Globus pallidus (tissue), 1 donor: ENCODE measurements around the gene RFX1.

Experiments used
- DNase-seq: peaks from one replicate; pipeline ENCODE4 v3.0.0-alpha.2; 2015; ENCODE audit warnings: low spot score

RFX1 gene

DNA sequence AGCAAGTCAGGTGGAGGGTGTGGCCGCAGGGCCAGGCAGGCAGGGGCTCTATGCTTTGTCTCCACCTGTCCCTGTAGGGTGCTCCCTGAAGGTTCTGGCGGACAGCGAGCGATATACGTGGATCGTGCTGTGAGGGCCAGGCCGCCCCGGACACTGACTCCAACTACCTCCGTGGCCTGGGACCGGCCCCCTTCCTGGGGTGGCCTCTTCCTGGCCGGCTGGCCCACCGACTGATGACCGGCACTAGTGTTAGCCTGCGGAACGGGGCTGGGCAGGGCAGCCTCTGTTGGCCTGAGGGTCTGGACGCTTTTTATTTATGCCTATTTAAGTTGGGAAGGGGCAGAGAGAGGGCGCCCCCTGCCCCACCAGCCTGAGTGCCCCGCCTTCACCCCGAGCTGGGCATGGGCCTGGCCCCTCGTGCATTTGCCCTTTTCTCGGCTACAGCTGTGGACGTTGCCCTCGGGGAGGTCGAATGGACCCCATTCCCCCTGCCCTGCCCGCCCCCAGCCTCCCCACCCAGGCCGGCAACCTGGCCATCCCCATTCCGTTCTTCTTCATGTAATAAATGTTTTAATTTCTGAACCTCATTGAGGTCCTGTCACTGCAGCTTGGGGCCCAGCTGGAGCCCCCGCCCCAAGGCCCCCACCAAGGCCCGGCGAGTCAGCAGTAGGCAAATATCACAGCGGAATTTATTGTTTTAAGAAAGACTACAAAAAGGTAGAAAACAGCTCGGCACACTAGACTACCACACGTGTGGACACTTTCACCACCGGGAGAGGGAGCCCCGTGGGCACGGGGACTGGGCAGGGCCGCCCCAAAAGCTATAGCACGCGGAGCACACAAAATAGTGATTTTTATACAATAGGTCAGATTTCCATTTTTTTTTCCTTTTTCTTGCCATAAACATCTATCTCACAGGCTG, 45.0 kb downstream of the RFX1 start:
- DNase-seq: no peak

DNA sequence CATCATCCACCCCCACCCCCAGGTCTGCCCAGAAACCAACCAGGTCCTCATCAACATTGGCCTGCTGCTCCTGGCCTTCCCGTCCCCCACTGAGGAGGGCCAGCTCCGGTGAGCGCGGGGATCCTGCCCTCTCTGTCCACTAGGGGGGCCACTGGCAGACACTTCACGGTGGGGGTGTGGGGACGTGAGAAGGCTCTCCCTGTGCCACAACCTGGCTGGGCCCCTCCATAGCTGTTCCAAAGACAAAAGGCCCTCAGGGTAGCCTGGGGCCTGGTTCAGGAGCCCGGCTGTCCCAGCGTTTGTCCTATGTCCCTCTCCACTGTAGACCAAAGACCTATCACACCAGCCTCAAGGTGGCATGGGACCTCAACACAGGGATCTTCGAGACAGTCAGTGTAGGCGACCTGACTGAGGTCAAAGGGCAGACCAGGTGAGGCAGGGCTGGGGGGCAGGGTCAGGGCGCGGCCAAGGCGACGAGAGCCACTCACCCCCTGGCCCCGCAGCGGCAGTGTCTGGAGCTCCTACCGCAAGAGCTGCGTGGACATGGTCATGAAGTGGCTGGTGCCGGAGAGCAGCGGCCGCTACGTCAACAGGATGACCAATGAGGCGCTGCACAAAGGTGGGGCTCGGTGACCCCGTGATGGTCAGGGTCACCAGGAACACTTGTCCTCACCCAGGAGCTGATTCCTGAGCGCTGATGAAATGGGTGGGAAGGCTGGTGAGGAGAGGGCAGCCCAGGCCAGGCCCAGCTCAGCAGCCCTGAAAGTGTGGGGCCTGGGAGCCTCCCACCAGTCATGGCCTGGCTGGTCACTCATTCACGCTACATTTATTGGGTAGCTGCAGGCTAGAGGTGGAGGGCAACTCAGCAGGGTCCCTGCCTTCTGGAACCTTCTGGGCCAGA, 45.9 kb downstream of the RFX1 start:
- DNase-seq: no peak

DNA sequence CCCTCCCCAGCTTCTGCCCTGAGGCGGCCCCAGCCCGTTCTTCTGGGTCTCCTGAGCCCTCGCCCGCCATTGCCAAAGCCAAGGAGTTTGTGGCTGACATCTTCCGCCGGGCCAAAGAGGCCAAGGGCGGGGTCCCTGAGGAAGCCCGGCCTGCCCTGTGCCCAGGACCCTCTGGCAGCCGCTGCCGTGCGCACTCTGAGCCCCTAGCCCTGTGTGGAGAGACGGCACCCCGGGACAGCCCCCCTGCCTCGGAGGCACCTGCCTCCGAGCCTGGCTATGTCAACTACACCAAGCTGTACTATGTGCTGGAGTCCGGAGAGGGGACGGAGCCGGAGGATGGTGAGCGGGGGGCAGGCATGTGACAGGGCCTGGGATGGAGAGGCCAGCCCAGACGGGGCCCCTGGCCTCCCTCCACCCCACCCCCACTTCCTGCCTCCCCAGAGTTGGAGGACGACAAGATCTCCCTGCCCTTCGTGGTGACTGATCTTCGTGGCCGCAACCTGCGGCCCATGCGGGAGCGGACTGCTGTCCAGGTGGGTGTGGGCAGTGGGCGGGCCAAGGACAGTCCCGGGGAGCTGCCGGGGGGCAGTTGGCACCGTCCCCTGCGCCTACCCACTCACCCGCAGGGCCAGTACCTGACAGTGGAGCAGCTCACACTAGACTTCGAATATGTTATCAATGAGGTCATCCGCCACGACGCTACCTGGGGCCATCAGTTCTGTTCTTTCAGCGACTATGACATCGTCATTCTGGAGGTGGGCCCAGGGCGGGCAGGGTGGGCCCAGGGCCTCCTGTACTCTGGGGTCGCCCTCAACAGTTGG, 46.8 kb downstream of the RFX1 start:
- no peak for DNase-seq

DNA sequence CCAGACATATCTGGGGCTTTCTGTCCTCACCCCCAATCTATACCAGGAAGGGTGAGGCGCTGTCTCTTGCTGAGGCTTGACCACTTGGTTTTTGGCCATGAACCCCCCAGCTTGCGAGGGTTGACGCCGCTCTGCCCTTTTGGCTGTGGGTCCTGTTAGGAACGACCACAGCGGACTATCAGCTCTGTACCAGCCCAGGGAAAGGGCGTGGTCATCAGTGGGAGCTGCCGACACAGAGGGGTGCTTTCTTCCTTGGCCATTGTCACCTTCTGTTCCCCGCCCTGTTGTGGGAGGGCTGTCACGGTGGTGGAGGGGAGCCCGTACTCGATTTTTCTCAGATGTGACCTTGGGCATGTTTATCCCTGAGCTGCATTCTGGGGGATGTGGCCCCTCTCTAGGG, 48.1 kb downstream of the RFX1 start:
- DNase-seq: no peak

DNA sequence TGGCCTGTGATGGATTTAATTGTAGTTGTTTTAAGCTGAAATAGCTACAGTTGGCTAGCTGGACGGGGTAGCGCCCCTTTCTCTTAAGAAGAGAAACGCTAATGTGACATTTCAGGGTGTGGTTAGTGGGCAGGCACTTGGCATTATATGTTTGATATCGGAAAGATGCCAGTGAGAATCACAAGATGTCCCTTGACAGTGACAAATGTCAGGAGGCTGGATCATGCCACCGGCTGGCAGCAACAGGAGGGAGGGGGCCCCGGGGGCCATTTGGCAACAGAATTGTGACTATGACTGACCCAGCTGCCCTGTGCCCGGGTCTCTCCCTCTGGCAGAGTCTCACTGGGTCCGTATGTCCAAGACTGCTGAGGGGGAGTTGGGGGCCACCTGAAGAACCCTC, 49.1 kb downstream of the RFX1 start:
- DNase-seq: no peak

DNA sequence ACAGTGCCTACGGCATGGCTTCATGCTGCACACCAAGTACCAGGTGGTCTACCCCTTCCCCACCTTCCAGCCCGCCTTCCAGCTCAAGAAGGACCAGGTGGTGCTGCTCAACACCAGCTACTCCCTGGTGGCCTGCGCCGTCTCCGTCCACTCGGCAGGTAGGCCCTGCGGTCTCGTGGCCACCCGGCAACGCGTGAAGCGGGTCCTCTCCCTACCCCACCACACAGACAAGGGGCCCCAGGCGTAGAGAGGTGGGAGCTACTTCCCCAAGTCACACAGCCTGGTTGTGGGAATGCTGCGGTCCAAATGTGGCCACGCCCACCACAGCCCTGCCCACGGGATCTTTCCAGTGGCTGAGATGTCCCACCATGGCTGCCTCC, 49.8 kb downstream of the RFX1 start:
- no peak for DNase-seq

DNA sequence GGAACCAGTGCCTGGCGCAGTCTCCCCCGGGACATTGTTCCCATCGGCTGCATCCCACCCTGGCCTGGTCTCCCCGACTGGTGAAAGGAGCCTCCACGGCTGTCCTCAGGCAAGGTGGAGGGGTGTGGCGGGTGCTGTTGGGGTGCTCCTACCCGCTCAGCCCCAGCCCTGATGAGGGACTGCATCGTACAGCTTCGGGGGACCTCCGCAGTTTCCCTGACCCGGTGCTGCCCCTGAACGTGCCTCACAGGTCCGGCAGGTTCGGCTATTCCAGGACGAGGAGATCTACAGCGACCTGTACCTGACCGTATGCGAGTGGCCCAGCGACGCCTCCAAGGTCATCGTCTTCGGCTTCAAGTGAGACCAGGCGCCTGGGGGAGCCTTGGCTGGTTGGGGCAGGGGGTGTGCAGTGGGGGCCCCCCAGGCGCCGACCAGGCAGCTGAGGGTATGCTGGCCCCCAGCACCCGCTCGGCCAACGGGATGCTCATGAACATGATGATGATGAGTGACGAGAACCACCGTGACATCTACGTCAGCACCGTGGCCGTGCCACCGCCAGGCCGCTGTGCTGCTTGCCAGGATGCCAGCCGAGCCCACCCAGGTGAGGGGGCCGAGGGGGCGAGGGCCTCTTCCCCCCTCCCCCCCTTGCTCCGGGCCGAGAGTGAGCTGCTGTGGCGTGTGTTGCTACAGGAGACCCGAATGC, 50.3 kb downstream of the RFX1 start:
- no peak for DNase-seq

DNA sequence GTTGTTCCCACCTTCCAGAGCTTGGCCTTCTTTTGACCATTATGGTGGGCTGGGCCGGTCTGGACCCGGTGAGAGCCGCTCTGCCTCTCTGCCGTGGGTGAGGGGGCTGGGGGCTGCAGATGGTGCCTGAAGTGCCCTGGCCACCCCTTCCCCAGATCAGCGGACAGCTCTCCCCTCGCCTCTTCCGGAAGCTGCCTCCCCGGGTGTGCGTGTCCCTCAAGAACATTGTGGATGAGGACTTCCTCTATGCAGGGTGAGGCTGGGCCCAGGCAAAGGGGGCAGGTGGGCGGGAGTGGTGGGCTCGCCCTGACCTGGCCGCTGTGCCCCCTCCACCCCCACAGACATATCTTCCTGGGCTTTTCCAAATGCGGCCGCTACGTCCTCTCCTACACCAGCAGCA, 51.9 kb downstream of the RFX1 start:
- DNase-seq: no peak

DNA sequence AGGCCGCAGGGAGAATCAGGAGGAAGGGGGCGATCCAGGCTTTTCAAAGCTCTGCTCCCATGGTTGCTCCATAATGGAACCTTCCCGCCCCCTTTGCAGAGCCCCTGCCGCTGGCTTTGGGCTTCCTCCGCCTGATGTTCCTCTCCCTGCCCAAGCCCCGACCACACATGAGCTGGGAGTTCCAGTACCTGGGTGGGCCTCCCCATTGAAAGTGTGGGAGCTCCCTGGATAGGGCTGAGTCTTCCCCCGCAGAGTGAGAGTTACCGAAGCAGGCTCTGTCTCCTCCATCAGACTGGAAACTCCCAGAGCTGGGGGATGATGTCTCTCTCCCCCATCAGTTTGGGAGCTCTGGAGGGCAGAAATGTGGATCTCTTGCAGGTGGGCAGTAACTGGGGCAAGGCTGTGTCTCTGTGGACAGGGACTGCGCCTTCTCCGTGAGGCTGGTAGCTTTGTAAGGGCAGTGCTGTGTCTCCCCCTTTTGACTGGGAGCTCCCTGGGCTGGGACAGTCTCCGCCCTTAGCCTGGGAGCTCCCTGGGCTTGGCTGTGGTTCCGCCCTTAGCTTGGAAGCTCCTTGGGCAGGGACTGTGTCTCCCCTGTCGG, 53.1 kb downstream of the RFX1 start:
- DNase-seq: peak; percentile 7

DNA sequence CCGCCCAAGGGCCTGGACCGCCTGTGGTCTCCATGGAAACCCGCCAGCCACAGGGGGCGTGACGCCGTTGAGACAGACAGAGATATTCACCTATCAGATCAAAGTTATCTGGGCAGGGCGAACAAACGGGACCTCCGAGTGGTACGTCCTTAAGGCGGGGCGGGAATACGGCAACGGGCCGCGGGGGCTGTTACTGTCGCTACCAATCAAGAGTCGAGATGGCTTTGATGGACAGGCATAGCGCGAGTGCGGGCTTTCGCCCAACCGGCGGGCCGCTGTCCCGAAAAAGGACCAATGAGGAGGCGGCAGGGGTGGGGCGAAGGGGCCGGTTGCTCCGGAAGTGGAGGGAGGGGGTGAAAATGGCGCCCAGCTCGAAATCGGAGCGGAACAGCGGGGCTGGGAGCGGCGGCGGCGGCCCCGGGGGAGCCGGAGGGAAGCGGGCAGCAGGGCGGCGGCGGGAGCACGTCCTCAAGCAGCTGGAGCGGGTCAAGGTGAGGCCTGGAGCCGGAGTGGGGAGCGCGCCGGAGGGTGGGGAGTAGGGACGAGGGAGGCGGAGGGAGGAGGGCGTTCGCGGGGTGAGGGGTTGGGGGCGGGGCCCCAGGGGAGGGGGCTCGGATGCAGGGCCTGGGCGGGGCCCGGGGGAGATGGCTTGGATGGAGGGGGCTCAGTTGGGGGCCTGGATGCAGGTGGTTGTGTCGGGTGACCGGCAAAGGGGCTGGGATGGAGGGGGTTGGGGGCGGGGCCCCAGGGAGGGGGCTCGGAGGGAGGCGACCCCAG, 53.8 kb downstream of the RFX1 start, which contains the start of gene DCAF15:
Gene DCAF15 (plus strand): TSS at position 356 of the 777 bp plus-strand sequence. CDS start 4 bp downstream, at position 360.
- peak; percentile 100 for DNase-seq

DNA sequence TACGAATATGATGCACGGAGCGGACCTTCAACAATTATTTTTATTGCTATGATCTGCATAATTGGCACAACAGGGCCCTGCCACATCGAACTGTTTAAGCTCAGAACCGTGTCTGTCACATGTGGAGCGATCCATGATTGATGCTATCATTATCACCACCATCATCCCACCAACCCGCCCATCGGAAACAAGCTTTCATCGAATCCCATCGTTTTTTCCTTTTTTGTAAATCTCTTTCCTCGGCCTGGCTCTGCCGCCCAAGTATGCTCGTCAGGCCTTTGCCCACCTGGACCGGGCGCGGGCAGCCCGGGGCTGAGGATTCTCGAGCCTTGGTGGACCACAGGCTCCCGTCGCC, 54.3 kb downstream of the RFX1 start:
- no peak for DNase-seq

DNA sequence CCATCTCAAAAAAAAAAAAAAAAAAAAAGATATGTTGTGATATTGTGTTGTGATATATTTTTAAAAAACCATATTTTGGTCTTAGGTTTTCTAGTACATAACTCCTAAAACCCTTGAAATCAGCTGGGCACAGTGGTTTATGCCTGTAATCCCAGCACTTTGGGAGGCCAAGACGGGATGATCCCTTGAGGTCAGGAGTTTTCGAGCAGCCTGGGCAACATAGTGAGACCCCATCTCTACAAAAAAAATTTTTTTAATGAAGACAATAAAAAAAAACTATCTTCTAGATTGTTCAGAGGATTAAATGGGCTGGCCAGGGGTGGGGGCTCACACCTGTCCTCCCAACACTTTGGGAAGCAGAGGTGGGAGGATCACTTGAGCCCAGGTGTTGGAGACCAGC, 55.1 kb downstream of the RFX1 start:
- no peak for DNase-seq

DNA sequence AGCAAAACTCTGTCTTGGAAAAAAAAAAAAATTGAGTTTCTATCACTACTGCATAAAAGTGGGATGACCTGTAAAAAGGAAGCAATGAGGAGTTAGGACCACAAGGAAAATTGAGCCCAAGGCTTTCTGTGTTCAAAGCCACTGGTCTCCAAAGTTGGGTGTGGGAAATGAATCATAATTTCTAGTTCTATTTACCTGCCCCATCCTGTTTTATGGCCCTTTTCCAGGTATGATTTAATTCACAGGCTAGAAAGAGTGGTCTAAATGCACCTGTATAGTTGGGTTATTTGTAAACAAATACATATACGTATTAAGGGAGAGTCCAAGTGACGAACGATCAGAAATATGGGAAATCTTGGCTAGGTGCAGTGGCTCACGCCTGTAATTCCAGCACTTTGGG, 59.7 kb downstream of the RFX1 start:
- DNase-seq: no peak

DNA sequence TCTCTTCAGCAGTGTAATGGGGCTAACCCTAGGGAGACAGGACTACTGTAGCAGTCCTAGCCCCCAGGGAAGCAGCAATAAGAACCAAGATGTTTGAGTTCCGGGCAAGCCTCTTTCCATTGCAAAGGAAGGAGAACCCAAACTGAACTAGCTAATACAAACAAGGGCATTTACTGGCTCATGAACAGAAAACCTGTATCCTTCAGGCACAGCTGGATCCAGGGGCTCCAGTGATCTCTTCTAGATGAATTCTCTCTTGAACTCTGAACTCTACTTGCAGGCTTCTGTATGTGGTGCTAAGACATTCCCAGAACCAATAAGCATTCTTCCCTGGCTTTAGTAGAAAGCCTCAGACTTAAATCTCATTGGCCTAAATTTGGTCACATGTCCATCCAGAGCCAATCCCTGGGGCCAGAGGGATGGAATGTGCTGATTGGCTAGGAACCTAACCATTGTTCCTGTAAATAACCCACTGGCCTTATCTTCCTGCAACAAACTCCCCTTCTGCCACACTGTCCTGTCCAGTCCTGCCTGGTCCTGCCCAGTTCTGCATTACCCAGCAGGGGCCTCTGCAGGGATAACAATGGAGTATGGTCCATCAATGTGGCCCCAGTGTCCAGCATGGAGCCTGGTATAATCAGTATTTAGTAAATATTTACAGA, 64.0 kb downstream of the RFX1 start:
- DNase-seq: no peak

DNA sequence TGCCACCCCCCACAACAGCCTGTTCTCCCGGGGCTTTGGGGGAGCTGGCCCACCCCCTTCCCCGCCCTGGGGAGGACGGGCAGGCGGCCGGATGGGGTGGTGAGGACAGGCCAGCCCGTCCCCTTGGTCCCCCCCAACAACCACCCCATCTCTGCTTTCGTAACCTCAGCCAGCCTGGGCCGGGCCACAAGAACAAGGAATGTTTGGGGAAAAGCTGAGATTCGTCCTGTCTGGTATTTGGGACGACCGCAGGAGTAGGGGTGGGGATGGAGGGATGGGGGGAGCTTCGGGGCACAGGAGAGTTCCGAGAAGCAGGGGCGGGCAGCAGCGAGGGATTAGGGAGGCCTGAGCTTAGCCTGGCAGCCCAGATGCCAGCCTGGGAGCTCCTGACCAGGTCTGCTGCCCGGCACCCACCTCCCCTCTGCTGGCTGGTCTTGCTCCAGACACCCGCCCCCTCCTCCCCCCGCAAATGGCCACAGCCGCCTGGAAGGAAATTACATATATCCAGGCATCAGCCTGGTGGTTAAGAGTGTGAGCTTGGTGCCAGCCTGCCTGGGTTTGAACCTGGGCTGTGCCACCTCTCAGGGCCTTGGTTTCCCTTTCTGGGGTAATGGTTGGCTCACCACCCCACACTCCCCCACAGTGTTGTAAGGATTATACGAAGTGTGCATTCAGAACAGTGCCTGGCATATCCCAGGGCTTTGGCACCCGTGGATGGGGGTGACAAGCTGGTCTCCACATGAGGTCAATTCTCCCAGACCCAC, 67.6 kb downstream of the RFX1 start, which contains the start of gene PODNL1:
Gene PODNL1 (minus strand): TSS at position 117 of the 764 bp plus-strand sequence. CDS start 236 bp downstream, outside the sequence.
- no peak for DNase-seq

DNA sequence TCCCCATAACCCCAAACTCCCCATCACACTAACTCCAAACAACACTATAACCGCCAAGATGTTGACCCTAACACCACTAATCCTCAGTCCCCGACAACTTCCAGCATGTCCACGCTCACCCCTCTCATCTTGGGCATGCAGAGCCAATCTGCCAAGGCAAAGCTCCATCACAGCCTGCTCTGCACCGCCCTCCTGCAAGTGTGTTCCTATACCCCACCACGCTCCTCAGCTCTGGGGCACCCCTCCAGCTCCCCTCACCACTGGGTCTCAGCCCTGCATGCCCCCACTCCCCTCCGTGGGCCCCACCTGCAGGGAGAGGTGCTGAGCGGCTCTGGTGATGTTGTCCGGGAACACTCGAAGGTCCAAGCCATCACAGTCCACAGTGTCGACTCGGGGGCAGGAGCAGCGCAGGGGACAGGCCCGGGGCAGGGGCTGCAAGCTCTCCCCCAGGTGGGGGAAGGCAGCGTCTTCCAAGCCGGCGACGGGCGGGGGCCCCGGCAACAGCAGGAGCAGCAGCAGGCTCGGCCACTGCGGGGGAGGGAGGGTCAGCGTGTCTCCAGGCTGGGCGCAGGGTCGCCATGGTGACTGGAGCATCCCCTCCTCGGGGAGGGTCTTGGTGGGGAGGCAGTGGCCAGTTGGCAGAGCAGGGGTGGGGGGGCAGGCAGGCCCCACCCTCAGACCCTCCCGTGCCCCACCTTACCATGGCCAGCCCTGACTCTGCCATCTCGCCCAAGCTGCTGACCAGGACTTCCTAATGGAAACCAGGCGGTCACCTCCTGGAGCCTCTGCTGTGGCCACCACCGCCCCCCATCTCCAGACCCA, 68.4 kb downstream of the RFX1 start:
- no peak for DNase-seq

DNA sequence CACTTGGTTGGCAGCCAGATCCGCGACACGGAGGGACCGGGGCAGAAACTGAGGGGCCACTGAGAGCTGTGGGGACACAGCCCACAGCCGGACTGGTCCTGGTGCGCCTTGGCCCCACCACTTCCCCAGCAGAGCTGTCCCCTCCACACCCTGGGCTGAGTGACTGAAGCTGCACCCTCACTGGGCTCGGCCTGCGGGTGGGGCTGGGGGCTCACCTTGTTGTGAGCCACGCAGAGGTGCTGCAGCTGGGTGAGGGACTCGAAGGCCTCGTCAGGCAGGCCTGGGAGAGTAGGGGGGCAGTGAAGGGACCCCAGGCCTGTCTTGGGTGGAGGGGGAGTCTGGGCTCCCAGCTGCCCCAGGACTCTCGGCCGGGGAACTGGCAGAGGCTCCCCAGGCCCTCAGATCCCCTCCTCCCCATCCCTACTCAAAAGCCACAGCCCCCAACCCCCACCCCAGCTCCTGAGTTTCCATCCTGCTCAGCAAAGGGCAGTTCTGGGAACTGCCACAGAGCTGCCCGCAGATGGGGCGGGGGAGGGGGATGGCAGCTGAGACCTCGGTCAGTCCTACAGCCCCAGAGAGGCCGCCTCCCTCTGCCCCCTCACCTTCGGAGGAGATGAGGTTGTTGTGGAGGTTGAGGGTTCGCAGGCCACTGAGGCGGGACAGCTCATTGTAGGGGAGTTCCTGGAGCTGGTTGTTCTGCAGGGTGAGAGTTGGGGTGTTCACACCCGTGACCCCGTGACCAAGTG, 70.2 kb downstream of the RFX1 start:
- no peak for DNase-seq
